GM13976 (cell line): Measurements from ENCODE around the gene SLC9A9.

ENCODE experiments used
- DNase-seq: peaks from one replicate; pipeline ENCODE4 v3.0.0; 2012; ENCODE audit warnings: low spot score
- in situ Hi-C: fragments of 300-500 bp; cut with MboI; formaldehyde crosslinking; loops from one replicate; pipeline ENCODE4 v1.12.0; 2022; ENCODE audit warnings: low sequenced_read_pairs, mixed read lengths, inconsistent platforms; ENCODE audit not compliant: unreplicated experiment
- TF ChIP-seq, protein P1 (sequence below): IDR thresholded peaks from 2 replicates; pipeline ENCODE4 v1.5.1; 2012; ENCODE audit warnings: borderline replicate concordance, mild to moderate bottlenecking; ENCODE audit not compliant: insufficient read depth; ENCODE audit errors: extremely low read depth, missing control alignments, control extremely low read depth

Gene SLC9A9

DNA sequence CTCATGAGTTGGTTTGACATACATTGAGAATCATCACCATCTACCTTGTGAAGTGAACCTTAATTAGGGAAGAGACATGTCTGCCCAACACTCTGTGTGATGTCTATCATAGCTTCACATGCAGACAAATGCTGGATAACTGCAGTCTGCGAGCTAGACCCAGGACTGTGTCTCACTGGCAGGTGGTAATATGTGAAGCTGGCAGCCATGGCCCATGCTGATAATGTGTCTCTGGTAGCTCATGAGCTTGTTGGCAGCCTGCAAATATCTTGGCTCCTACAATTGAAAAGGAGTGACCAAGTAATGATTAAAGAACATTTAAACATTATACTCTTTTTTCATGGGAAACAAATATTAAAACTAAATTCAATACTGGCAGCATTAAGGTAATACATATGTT is 493.9 kb downstream of the SLC9A9 start:
- no peak for DNase-seq
- in situ Hi-C loops: no loop called here
- TF ChIP-seq, protein P1, sequence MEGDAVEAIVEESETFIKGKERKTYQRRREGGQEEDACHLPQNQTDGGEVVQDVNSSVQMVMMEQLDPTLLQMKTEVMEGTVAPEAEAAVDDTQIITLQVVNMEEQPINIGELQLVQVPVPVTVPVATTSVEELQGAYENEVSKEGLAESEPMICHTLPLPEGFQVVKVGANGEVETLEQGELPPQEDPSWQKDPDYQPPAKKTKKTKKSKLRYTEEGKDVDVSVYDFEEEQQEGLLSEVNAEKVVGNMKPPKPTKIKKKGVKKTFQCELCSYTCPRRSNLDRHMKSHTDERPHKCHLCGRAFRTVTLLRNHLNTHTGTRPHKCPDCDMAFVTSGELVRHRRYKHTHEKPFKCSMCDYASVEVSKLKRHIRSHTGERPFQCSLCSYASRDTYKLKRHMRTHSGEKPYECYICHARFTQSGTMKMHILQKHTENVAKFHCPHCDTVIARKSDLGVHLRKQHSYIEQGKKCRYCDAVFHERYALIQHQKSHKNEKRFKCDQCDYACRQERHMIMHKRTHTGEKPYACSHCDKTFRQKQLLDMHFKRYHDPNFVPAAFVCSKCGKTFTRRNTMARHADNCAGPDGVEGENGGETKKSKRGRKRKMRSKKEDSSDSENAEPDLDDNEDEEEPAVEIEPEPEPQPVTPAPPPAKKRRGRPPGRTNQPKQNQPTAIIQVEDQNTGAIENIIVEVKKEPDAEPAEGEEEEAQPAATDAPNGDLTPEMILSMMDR: no peak

DNA sequence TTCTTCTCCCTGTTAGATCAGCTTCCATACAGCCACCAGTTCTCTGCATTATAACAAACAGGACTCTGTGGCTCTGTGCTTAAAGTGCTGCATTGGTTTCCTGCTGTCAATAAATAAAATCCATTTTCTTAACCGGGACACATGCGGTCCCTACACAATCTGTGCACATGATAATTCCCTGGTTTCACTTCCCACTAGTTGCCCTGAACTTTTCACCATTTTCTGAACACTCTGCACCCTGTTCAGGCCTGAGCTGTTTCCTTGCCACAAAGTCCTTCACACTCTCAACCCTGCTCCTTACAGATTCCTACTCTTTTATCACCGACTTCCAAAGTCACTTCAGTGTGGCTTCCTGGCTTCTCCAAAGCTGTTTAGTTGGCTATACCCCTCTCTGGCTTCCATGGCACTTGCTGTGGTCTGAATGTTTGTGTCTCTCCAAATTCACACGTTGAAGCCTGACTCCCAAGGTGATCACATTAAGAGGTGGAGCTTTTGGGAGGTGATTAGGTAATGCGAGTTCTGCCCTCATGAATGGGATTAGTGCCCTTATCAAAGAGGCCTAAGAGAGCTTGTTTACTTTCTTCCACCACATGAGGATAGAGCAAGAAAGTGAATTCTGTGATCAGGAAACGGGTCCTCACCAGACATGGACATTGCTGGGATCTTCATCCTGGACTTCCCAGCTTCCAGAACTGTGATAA is 495.3 kb downstream of the SLC9A9 start:
- TF ChIP-seq, protein P1: no peak
- DNase-seq: no peak
- in situ Hi-C loops: no loop called here

DNA sequence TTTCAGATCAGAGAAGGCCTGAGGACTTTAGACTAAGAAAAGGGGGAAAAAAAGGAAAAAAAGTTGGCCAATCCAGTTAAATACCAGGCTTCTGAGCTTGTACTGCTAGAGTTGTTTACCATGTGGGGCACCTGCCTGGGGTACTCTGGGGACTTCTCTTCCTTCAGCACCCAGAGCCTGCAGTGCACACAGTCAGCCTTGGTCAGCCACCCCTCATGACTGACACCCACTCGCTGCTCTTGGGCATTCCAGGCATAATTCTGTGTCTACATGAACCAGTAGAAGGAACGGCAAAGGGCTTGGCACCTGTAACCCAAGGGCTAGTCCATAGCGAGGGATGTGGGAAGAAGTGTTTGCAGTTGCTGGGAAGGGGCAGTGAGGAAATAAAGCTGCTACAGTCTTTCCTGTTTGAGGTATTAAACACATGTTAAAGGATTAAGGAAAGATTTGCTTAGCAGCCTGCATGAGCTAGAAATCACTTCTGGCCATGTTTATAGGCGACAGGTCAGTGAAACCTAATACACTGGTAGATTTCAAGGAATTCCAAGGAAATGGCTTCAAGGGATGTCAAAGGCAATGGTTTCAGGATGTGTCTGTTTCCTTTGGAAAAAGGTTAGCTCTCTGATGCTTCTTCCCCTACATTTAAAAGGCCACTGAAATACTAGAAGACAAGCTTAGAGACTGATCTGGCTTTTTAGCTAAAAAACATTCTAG is 496.2 kb downstream of the SLC9A9 start:
- TF ChIP-seq, protein P1: no peak
- in situ Hi-C loops: no loop called here

DNA sequence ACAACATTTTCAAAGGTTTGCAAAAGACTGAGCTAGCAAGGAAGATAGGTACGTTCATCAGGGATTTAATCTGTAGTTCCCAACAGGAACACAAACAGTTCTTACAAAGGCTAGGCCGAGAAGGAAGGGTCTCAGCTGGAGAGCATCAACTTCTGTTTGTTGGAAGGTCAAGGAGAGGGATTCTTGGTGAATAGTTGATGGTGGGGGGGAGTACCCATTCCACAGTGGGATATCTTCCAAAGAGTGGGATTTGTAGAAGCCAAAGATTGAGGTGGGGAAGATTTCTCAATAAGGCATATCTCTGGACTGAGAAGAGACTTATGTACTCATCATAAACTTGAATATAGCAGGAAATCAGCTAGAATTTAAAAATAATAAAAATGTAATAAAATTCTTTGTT is 496.9 kb downstream of the SLC9A9 start:
- TF ChIP-seq, protein P1: no peak
- in situ Hi-C loops: no loop called here
- DNase-seq: no peak

More for the DNA sequence above, 496.2 kb downstream of the SLC9A9 start:
- DNase-seq: no peak

DNA sequence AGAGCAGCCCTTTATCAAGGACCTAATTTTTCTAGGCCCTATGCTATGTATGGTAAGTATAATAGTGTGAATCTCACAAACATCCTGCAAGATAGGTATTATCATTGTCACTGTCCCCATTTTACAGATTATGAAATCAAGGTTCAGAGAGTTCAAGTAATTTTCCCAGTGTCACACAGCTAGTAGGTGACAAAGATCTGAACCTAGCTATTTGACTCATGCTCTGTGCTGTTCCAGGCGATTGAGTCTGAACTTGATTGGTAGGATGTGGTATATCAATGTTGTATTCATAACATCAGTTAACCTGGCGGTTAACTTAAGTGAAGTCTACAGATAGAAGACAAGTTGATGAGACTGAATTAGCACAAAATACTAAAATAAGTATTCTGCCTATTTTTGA is 498.8 kb downstream of the SLC9A9 start:
- TF ChIP-seq, protein P1: no peak
- in situ Hi-C loops: no loop called here
- no peak for DNase-seq

DNA sequence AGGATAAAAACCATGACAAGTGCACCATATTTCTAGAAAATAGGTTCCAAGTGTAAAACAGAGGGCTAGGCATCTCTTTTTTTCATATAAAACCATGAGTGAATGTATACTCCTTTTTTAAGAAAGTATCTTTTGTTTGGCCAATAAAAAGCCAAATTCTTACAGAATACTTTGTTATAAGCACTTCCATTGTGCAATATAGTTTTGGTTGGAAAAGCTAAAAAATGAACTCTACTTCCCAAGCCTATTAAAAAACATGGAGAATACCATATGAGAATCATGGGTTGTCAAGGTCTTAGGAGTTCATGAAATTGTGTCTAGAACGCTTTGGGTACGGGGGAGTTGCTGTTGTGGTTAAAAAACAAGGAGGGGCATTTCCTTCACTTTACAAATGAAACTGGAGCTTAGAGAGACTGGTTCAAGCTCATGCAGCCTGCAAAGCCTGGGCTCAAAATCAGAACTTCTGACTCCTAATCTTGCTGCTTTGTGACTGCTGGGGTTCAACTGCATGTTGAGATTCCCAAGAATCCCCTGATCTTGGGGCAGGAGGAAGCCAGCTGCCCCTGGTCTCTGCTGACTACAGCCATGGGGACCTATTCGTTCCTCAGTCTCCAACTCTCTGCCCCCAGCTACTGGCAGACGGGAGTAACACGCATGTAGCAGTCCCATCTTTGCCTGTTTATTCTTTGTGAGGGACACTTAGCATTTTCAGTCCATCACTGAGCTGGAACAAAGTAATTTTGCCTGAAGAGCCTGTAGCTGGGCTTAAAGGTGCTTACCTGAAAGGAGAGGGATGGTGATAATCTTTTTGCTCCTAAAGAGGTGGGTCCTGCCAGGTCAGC is 499.6 kb downstream of the SLC9A9 start:
- in situ Hi-C loops: no loop called here
- TF ChIP-seq, protein P1: no peak
- DNase-seq: no peak
